Measurements from ENCODE around the gene CSNK2A3. TPM values are rescaled to one million over a fixed set of nuclear protein-coding genes. Genes with fewer than 3 reads are reported as not detected.
"Not testable (repeated sequence)": the region's sequence is repeated elsewhere in the genome, so short reads cannot be mapped to it uniquely, and the experiment has no call there.

Gene CSNK2A3
- total RNA-seq, 1 experiment from 2014 or later = 1.7 TPM

DNA sequence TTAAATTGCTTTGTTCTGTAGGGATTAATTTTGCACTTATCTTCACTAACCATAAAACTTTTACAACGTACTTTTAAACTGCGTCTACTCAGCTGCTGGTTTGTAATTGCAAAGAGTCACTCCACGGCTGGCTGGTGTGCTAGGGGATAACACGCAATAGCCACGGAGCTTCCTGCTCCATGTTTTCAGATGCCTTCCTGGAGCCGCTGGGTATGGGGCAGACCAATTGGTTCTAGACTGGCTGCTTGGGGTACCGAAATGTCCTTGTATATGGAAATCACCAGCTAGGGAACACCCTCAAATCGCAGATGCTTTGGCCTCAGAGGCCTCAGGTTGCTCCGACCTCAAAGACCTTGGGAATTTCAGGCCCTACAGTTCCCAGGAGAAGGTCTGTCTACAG is 3.8 kb upstream of the CSNK2A3 start:
- Mint-ChIP-seq H3K4me1 (peaks cover 6 to 7% of the 10 kb centered on the region in 2 experiments), H3K4me3 (no peak overlapping the region), H3K36me3 (ENCODE audit: insufficient read depth in 1 of 3, low read depth in 3 of 3) (no peaks in the 10 kb centered on the region), H3K9me3 (no peaks in the 10 kb centered on the region), H3K27ac (no peak overlapping the region), H3K27me3 (ENCODE audit: low read depth) (peaks cover 7% of the 10 kb centered on the region)
- TF ChIP-seq, protein P1, sequence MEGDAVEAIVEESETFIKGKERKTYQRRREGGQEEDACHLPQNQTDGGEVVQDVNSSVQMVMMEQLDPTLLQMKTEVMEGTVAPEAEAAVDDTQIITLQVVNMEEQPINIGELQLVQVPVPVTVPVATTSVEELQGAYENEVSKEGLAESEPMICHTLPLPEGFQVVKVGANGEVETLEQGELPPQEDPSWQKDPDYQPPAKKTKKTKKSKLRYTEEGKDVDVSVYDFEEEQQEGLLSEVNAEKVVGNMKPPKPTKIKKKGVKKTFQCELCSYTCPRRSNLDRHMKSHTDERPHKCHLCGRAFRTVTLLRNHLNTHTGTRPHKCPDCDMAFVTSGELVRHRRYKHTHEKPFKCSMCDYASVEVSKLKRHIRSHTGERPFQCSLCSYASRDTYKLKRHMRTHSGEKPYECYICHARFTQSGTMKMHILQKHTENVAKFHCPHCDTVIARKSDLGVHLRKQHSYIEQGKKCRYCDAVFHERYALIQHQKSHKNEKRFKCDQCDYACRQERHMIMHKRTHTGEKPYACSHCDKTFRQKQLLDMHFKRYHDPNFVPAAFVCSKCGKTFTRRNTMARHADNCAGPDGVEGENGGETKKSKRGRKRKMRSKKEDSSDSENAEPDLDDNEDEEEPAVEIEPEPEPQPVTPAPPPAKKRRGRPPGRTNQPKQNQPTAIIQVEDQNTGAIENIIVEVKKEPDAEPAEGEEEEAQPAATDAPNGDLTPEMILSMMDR (conservative IDR thresholded peaks at IDR 0.05) = no peak
- Histone ChIP-seq H4K5ac (ENCODE audit: insufficient read length, low read depth, low read length) (no peak overlapping the region), H2AFZ (ENCODE audit: low read length) (no peak overlapping the region), H3K23me2 (ENCODE audit: insufficient read length, low read depth, low read length, poor library complexity, severe bottlenecking) (no peaks in the 10 kb centered on the region), H2AK5ac (ENCODE audit: insufficient read length, low read length) (no peak overlapping the region), H3K4me2 (ENCODE audit: insufficient read depth, insufficient read length, low read length) (no peak overlapping the region), H3K14ac (ENCODE audit: insufficient read depth, low read length) (no peak overlapping the region), H3K79me1 (ENCODE audit: insufficient read depth, low read depth, low read length, poor library complexity, severe bottlenecking) (no peaks in the 10 kb centered on the region), H3K9ac (ENCODE audit: extremely low read depth, insufficient read length, low read length) (no peak overlapping the region), H4K20me1 (ENCODE audit: control insufficient read depth, insufficient read depth, insufficient read length) (no peaks in the 10 kb centered on the region), H3K18ac (ENCODE audit: insufficient read length, low read depth, low read length) (no peak overlapping the region), H3K4ac (ENCODE audit: low read depth, low read length) (no peak overlapping the region), H2BK12ac (ENCODE audit: insufficient read length, low read depth, low read length) (no peak overlapping the region), H3K4me1 (ENCODE audit: insufficient read depth, low read length) (peaks cover 2% of the 10 kb centered on the region; the same call in 1 of the 2 replicates), H2BK20ac (ENCODE audit: low read depth, low read length, poor library complexity, severe bottlenecking) (no peak overlapping the region), H2BK120ac (ENCODE audit: low read depth, low read length, poor library complexity, severe bottlenecking) (no peak overlapping the region), H2BK5ac (ENCODE audit: insufficient read length, low read length) (no peak overlapping the region), H3T11ph (ENCODE audit: low read length) (no peak overlapping the region), H3K9me3 (ENCODE audit: control insufficient read depth, low read depth, low read length) (no peaks in the 10 kb centered on the region), H3K79me2 (ENCODE audit: insufficient read depth, low read length) (no peaks in the 10 kb centered on the region), H3K27ac (ENCODE audit: insufficient read length, low read depth, low read length) (no peak overlapping the region), H4K8ac (replicated peaks; ENCODE audit: insufficient read length, low read depth, low read length) (no peak overlapping the region), H3K23ac (ENCODE audit: insufficient read length, low read depth, low read length) (no peak overlapping the region), H4K91ac (ENCODE audit: insufficient read length, low read depth, low read length) (no peak overlapping the region), H3K56ac (ENCODE audit: insufficient read length, low read depth, low read length) (no peak overlapping the region), H3K27me3 (ENCODE audit: insufficient read depth, low read length) (no peaks in the 10 kb centered on the region), H2BK15ac (ENCODE audit: low read depth, low read length) (no peak overlapping the region)
- DNase-seq = no peak
- no CpG with 5 or more reads among the region's 9 CpGs for WGBS (ENCODE audit: extremely low coverage, insufficient read length, low lambda C conversion rate)

DNA sequence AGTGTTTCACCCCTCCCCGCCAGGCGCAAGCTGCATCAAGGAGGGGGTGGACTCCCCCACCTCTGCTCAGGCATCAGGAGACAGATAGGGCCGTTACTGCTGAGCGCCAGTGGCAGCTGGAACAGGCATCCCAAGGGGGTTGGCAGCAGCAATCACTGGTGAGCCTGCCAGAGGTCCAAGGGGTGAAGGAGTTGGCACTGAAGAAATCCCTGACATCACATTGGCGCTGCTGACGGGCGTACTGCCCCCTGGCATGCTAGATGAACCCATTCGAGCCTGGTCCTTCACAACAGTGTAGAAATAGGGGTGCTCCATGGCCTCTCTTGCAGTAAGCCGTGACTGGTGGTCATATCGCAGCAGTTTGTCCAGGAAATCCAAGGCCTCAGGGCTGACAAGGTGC is 1.2 kb downstream of the CSNK2A3 start:
- H3K27ac Mint-ChIP-seq; H3K9ac ChIP-seq (ENCODE audit: extremely low read depth, insufficient read length, low read length); H3K79me1 ChIP-seq (ENCODE audit: insufficient read depth, low read depth, low read length, poor library complexity, severe bottlenecking); H3K9me3 Mint-ChIP-seq; H4K20me1 ChIP-seq (ENCODE audit: control insufficient read depth, insufficient read depth, insufficient read length); DNase-seq; H2BK15ac ChIP-seq (ENCODE audit: low read depth, low read length); H3K27ac ChIP-seq (ENCODE audit: insufficient read length, low read depth, low read length); H3K4me1 ChIP-seq (ENCODE audit: insufficient read depth, low read length); H2AFZ ChIP-seq (ENCODE audit: low read length); H2BK5ac ChIP-seq (ENCODE audit: insufficient read length, low read length); H3K36me3 Mint-ChIP-seq (ENCODE audit: insufficient read depth in 1 of 3, low read depth in 3 of 3); H3K4me3 Mint-ChIP-seq; H3K14ac ChIP-seq (ENCODE audit: insufficient read depth, low read length); H3K79me2 ChIP-seq (ENCODE audit: insufficient read depth, low read length); H4K5ac ChIP-seq (ENCODE audit: insufficient read length, low read depth, low read length); H3K9me3 ChIP-seq (ENCODE audit: control insufficient read depth, low read depth, low read length); H3K27me3 ChIP-seq (ENCODE audit: insufficient read depth, low read length); H3K56ac ChIP-seq (ENCODE audit: insufficient read length, low read depth, low read length); H2AK5ac ChIP-seq (ENCODE audit: insufficient read length, low read length); H4K91ac ChIP-seq (ENCODE audit: insufficient read length, low read depth, low read length); H2BK20ac ChIP-seq (ENCODE audit: low read depth, low read length, poor library complexity, severe bottlenecking); H3T11ph ChIP-seq (ENCODE audit: low read length); H2BK120ac ChIP-seq (ENCODE audit: low read depth, low read length, poor library complexity, severe bottlenecking); H4K8ac ChIP-seq (replicated peaks; ENCODE audit: insufficient read length, low read depth, low read length); H3K4me2 ChIP-seq (ENCODE audit: insufficient read depth, insufficient read length, low read length); H3K23ac ChIP-seq (ENCODE audit: insufficient read length, low read depth, low read length); H3K18ac ChIP-seq (ENCODE audit: insufficient read length, low read depth, low read length); H3K23me2 ChIP-seq (ENCODE audit: insufficient read length, low read depth, low read length, poor library complexity, severe bottlenecking); H2BK12ac ChIP-seq (ENCODE audit: insufficient read length, low read depth, low read length); H3K27me3 Mint-ChIP-seq (ENCODE audit: low read depth); H3K4ac ChIP-seq (ENCODE audit: low read depth, low read length): not testable (repeated sequence)
- WGBS (ENCODE audit: extremely low coverage, insufficient read length, low lambda C conversion rate) = no CpG with 5 or more reads among the region's 10 CpGs
- peaks cover 5 to 10% of the 10 kb centered on the region in 2 experiments for H3K4me1 Mint-ChIP-seq

All from H9 (cell line).